GM12874 (cell line): ENCODE data around the gene TMEM117.

Source experiments
- CTCF ChIP-seq: IDR thresholded peaks from 2 replicates; pipeline ENCODE4 v1.5.1; 2011; ENCODE audit warnings: low read depth, mild to moderate bottlenecking, control low read depth, low read length, moderate library complexity; ENCODE audit not compliant: insufficient read depth

The TMEM117 gene

DNA sequence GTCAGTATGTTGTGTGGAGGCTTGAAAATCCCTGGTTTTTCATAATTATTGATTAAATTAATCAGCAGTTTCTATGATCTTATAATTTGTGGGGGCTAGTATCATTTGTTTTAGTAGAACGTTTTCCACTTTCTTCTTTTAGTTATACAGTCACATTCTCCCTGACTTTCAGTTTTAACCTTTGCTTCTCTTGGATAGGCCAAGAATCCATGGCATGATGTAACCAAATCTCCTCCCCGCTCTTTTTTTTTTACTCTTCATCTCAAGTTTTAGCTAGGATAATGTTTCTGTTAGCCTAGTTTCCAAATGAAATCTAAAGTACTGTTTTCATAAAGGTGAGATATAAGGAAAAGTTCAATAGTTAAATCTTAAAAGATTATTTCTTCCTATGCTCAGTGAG is 106.5 kb downstream of the TMEM117 start:
- TF ChIP-seq CTCF: no peak

DNA sequence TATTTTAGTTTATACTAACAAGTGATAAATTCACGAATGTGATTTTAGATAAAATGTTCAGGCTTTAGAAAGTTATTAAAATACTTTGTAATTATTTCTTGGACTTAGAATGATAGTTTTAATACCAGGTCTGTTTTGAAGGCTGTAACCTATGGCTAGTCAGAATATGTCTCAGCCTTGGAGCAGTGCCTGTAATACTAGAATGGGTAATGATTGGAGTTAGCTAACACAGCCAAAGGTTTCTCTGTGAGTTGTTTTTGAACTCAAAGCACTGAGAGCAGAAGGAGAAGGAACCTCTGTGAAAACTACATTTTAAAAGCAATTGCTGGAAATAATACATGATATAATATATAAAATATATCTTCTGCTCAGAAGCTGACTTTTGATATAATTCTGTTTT is 110.1 kb downstream of the TMEM117 start:
- no peak for TF ChIP-seq CTCF

DNA sequence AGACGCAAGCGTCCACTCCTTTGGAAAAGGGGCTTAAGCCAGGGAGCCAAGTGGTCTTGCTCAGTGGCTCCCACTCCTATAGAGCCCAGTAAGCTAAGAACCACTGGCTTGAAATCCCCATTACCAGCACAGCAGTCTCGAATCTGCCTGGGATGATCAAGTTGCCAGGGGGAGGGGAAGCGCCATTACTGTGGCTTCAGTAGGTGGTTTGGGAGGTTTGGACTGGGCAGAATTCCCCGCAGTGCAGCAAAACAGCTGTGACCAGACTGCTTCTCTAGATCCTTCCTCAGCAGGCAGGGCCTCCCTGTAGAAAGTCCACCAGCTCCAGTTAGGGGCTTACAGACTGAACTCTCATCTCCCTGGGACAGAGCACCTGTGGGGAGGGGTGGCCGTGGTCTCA is 115.4 kb downstream of the TMEM117 start:
- no peak for TF ChIP-seq CTCF

DNA sequence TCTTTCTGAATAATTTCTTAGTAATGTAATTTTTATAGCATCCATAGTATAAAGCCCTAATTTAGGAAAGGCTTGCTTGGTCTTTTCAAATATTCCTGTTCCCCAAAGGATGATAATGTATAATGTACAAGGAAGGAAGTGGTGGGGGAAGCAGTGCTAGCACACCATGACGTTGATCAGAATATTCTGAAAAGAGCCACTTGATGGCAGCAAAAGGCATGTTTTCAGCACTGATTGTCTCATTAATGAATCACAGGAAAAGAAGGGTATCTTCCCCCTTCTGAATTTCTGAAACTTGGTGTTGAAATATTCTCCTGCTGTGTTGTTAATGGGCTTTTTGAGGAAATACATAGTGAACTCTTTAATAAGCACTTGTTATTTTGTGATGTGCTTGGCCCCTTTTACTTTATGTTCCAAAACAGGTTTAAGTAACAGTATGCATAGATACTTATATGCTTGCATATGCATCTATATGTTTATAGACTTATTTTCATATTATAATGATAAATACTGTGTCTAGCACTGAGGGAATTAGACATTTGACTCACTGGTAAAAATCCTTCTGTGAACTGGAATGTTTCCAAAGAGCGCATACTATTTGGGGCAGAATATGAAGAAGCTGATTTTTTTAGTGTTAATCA is 122.0 kb downstream of the TMEM117 start:
- peak; percentile 32 for TF ChIP-seq CTCF

DNA sequence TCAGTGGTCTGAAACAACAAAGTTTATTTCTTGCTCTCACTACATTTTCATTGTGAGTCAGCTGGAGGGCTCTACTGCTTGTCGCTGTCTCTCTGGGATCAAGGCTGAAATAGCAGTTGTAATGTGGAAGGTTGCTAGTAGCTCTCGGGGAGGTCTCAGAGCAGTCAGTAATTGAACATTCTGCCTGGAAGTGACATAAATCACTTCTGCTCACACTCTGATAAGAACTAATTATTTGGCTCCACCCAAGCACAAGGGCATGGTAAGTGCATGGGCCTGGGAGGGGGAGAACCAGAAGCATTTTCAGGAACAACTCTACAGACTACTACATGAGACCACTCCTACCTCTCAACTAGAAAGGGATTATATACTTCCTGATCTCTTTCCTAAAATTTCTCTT is 128.2 kb downstream of the TMEM117 start:
- no peak for TF ChIP-seq CTCF

DNA sequence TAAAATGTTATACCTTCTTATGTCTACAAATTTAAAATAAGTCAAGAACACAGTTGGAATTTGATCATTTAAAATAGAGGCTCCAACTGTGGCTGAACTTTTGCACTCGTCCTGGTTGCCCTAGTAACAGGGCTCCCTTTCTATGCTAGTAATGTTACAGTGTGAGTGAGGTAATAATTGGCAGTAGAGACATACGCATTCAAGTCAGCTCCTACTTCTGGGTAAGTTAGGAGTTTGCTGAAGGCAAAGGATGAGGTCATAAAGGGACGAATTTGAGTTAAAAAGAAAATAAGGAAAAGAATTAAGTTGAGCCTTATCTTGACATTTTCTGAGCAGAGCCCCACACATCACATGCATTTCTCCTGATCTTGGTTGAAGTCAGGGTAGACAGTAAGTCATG is 129.1 kb downstream of the TMEM117 start:
- no peak for TF ChIP-seq CTCF

- no peak for TF ChIP-seq CTCF
Observed at GRCh38 chr12:43965899-43966298, 130.0 kb downstream of the TMEM117 start.
